H1 (cell line): ENCODE measurements around the gene XPNPEP3. TPM values are rescaled to one million over a fixed set of nuclear protein-coding genes. Genes with fewer than 3 reads are reported as not detected.

Experiments used
- CTCF ChIA-PET: fragments of 300-600 bp; sonication (Branson Sonifier 250); formaldehyde crosslinking; loops from one replicate; lab custom pipeline; 2021; ENCODE audit not compliant: partially characterized antibody; lab: Charles Lee
- POLR2A ChIA-PET: fragments of 300-600 bp; sonication (Branson Sonifier 250); formaldehyde crosslinking; loops from one replicate; lab custom pipeline; 2021; ENCODE audit warnings: inconsistent platforms; ENCODE audit not compliant: partially characterized antibody; lab: Charles Lee
- DNase-seq, 2 experiments: peaks; one replicate each; pipeline versions ENCODE4 v3.0.0 to v3.0.0-alpha.2; 2010 to 2022; ENCODE audit warnings: low spot score in 2 of 2, low read depth in 1 of 2, mixed read lengths in 1 of 2
- FAIRE-seq: peaks from 2 replicates; lab custom pipeline; 2011; peaks lifted over from hg19 to GRCh38; lab: Jason Lieb, UNC
- H2AFZ ChIP-seq: 2 replicates; pipeline ENCODE4 v1.8.1; 2012; ENCODE audit warnings: low read length, inconsistent platforms
- H2AK5ac ChIP-seq: 2 replicates; pipeline ENCODE4 v1.6.1; 2013; ENCODE audit warnings: low read depth, low read length
- H2BK120ac ChIP-seq: replicated peaks from 2 replicates; pipeline ENCODE3; 2013; ENCODE audit warnings: low read depth, low read length, inconsistent platforms
- H2BK12ac ChIP-seq: 2 replicates; pipeline ENCODE4 v1.6.1; 2013; ENCODE audit warnings: low read depth, low read length
- H2BK15ac ChIP-seq: 2 replicates; pipeline ENCODE4 v1.6.1; 2013; ENCODE audit warnings: low read length
- H2BK20ac ChIP-seq: 2 replicates; pipeline ENCODE4 v1.6.1; 2013; ENCODE audit warnings: low read length
- H2BK5ac ChIP-seq: 2 replicates; pipeline ENCODE4 v1.6.1; 2013; ENCODE audit warnings: low read depth, low read length
- H3K14ac ChIP-seq: 2 replicates; pipeline ENCODE4 v1.6.1; 2013; ENCODE audit warnings: inconsistent platforms; ENCODE audit not compliant: insufficient read length
- H3K18ac ChIP-seq: 2 replicates; pipeline ENCODE4 v1.6.1; 2013; ENCODE audit warnings: low read length; ENCODE audit errors: extremely low read depth
- H3K23ac ChIP-seq: 2 replicates; pipeline ENCODE4 v1.6.1; 2013; ENCODE audit warnings: inconsistent platforms; ENCODE audit not compliant: insufficient read length
- H3K23me2 ChIP-seq: 2 replicates; pipeline ENCODE4 v1.6.1; 2013; ENCODE audit warnings: low read depth, low read length
- H3K27ac ChIP-seq: 2 replicates; pipeline ENCODE4 v1.6.1; 2011; ENCODE audit warnings: low read depth, low read length, inconsistent platforms
- H3K27me3 ChIP-seq, 4 experiments: replicated peaks in 1 of 4; 1 replicate in 1 of 4; 2 replicates in 3 of 4; pipeline versions ENCODE4 v1.6.1 to v1.8.1; 2011 to 2013; ENCODE audit warnings: low read length in 3 of 4, mild to moderate bottlenecking in 3 of 4, inconsistent platforms in 2 of 4, mixed read lengths in 2 of 4, moderate library complexity in 1 of 4; ENCODE audit not compliant: control insufficient read depth in 3 of 4, insufficient read depth in 3 of 4; ENCODE audit errors: extremely low read depth in 1 of 4
- H3K36me3 ChIP-seq, 4 experiments: 2 replicates each; pipeline versions ENCODE4 v1.6.1 to v1.8.1; 2011 to 2013; ENCODE audit warnings: mild to moderate bottlenecking in 4 of 4, low read length in 3 of 4, moderate library complexity in 2 of 4, control low read depth in 1 of 4, inconsistent platforms in 1 of 4; ENCODE audit not compliant: insufficient read depth in 4 of 4, control insufficient read depth in 2 of 4
- H3K4ac ChIP-seq: replicated peaks from 2 replicates; pipeline ENCODE3; 2013; ENCODE audit warnings: low read length, low read depth, mixed read lengths, inconsistent platforms; ENCODE audit not compliant: insufficient read length
- H3K4me1 ChIP-seq, 4 experiments: replicated peaks in 1 of 4; 1 replicate in 1 of 4; 2 replicates in 3 of 4; pipeline versions ENCODE4 v1.6.1 to v1.8.1; 2011 to 2013; ENCODE audit warnings: low read length in 3 of 4, inconsistent platforms in 2 of 4, mixed read lengths in 1 of 4; ENCODE audit not compliant: insufficient read depth in 4 of 4, control insufficient read depth in 3 of 4
- H3K4me2 ChIP-seq, 2 experiments: 2 replicates each; pipeline versions ENCODE4 v1.6.1 to v1.8.1; 2011 to 2013; ENCODE audit warnings: low read depth in 2 of 2, low read length in 2 of 2, control low read depth in 1 of 2, inconsistent platforms in 1 of 2, mild to moderate bottlenecking in 1 of 2; ENCODE audit not compliant: insufficient read depth in 1 of 2
- H3K4me3 ChIP-seq, 4 experiments: fragments of 200-600, 300-600 bp in 1 of 4; sonication (generic), shearing (Covaris generic), sonication (Bioruptor Twin) in 1 of 4; 2 replicates each; pipeline versions ENCODE4 v1.5.1 to v1.8.1; 2011 to 2016; ENCODE audit warnings: low read length in 4 of 4, low read depth in 3 of 4, control low read depth in 2 of 4, inconsistent platforms in 2 of 4, mild to moderate bottlenecking in 2 of 4, mixed read lengths in 1 of 4, moderate library complexity in 1 of 4; ENCODE audit not compliant: insufficient read depth in 2 of 4; ENCODE audit errors: extremely low read depth in 1 of 4
- H3K56ac ChIP-seq: replicated peaks from 2 replicates; pipeline ENCODE3; 2013; ENCODE audit warnings: low read depth, mild to moderate bottlenecking, mixed read lengths, low read length, inconsistent platforms; ENCODE audit not compliant: insufficient read length
- H3K79me1 ChIP-seq: 2 replicates; pipeline ENCODE4 v1.6.1; 2013; ENCODE audit warnings: low read depth, low read length, control low read depth
- H3K79me2 ChIP-seq, 2 experiments: 2 replicates each; pipeline versions ENCODE4 v1.6.1 to v1.8.1; 2012 to 2013; ENCODE audit warnings: low read length in 2 of 2, mild to moderate bottlenecking in 2 of 2, inconsistent platforms in 1 of 2; ENCODE audit not compliant: insufficient read depth in 2 of 2, control insufficient read depth in 1 of 2
- H3K9ac ChIP-seq, 4 experiments: replicated peaks in 1 of 4; 1 replicate in 1 of 4; 2 replicates in 3 of 4; pipeline versions ENCODE4 v1.6.1 to v1.8.1; 2011 to 2013; ENCODE audit warnings: low read depth in 3 of 4, low read length in 3 of 4, control low read depth in 2 of 4, mild to moderate bottlenecking in 2 of 4, moderate library complexity in 2 of 4, inconsistent platforms in 1 of 4; ENCODE audit errors: extremely low read depth in 1 of 4
- H3K9me3 ChIP-seq, 2 experiments: 2 replicates each; pipeline versions ENCODE4 v1.6.1 to v1.8.1; 2012 to 2013; ENCODE audit warnings: mild to moderate bottlenecking in 2 of 2, moderate library complexity in 2 of 2, control low read depth in 1 of 2, inconsistent platforms in 1 of 2, low read depth in 1 of 2, low read length in 1 of 2, mixed read lengths in 1 of 2; ENCODE audit not compliant: insufficient read depth in 2 of 2
- H4K20me1 ChIP-seq, 2 experiments: replicated peaks in 1 of 2; 2 replicates each; pipeline versions ENCODE3 to v1.8.1; 2011 to 2013; ENCODE audit warnings: inconsistent platforms in 2 of 2, low read length in 2 of 2, mild to moderate bottlenecking in 1 of 2; ENCODE audit not compliant: insufficient read depth in 2 of 2, control insufficient read depth in 1 of 2
- H4K5ac ChIP-seq: 2 replicates; pipeline ENCODE4 v1.6.1; 2013; ENCODE audit warnings: low read length, low read depth, mixed read lengths, inconsistent platforms; ENCODE audit not compliant: insufficient read length
- H4K8ac ChIP-seq: 2 replicates; pipeline ENCODE4 v1.8.0; 2013; ENCODE audit warnings: mild to moderate bottlenecking, moderate library complexity, low read length, inconsistent platforms; ENCODE audit not compliant: insufficient read depth; ENCODE audit errors: extremely low read depth
- H4K91ac ChIP-seq: replicated peaks from 2 replicates; pipeline ENCODE3; 2013; ENCODE audit warnings: low read length, mixed read lengths, inconsistent platforms; ENCODE audit not compliant: insufficient read length
- ASH2L ChIP-seq: fragments of 200-600, 300-600 bp; sonication (generic); IDR thresholded peaks from one replicate; pipeline ENCODE4 v1.7.1; 2017; ENCODE audit warnings: low read length
- MAFK ChIP-seq: IDR thresholded peaks from 2 replicates; pipeline ENCODE4 v1.6.1; 2012; ENCODE audit warnings: low read depth, mild to moderate bottlenecking, improper control_type of control experiment, low read length
- SP1 ChIP-seq: IDR thresholded peaks from 2 replicates; pipeline ENCODE4 v1.6.1; 2011; ENCODE audit warnings: low read depth, low read length
- WGBS, 2 experiments: shearing (Covaris generic) in 1 of 2; methylation state at CpG; one replicate each; pipeline versions ENCODE4 v1.1.6 to v1.1.7; 2013 to 2015; ENCODE audit warnings: low lambda C conversion rate in 2 of 2, mixed read lengths in 2 of 2, inconsistent platforms in 1 of 2, low coverage in 1 of 2, missing lambda C conversion rate in 1 of 2; ENCODE audit not compliant: insufficient replicate concordance in 2 of 2, insufficient coverage in 1 of 2, insufficient read length in 1 of 2; ENCODE audit errors: extremely low coverage in 1 of 2, missing lambda C conversion rate in 1 of 2; 5-methylcytosine and 5-hydroxymethylcytosine counted together
- polyA plus RNA-seq, 7 experiments: library from polyadenylated mRNA; depleted of rRNA in 3 of 7; stranded (reverse) in 5 of 7; unstranded in 2 of 7; fragments of >200 nt in 5 of 7; fragments of 200-250 nt in 2 of 7; gene quantifications; 1 replicate in 5 of 7; 2 replicates in 1 of 7; 4 replicates in 1 of 7; pipeline versions ENCODE4 v1.2.1 to v1.2.3, GENCODE V29; 2011 to 2013; ENCODE audit warnings: missing spikeins in 2 of 7, mixed read lengths in 2 of 7
- total RNA-seq: library from RNA; stranded (reverse); fragmentation: NEBNext Ultra II Directional; extraction: Animal tissue kit (Norgen Biotek cat#: 25700); gene quantifications from 2 replicates; pipeline ENCODE4 v1.2.1, GENCODE V29; 2021
- TF ChIP-seq, protein P1 (sequence below): IDR thresholded peaks from 2 replicates; pipeline ENCODE4 v1.6.1; 2012; ENCODE audit warnings: low read length, inconsistent platforms

XPNPEP3 gene
- total and polyA plus RNA-seq, 2 of the 8 experiments (the other 6 are each of a cell fraction or from before 2014, with no cell fraction given), result 25.8 to 29.2 TPM

DNA sequence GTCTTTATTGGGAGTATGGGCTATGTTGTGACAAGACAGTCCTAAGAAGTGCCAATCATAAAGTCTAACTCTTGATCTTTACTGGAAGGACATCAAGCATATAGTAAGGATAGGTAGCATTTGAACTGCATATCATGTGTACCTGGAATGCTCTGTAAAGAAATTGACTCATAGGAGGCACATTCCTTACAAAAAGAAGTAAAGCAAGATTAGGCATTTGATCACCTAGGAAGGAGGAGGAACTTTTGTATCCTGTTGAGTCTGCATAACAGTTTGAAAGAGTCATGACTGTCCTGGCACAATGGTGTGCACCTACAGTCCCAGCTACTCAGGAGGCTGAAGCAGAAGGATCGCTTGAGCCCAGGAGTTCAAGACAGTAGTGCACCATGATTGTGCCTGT, 47.2 kb downstream of the XPNPEP3 start:
- no peak for TF ChIP-seq SP1
- no peak for TF ChIP-seq ASH2L
- TF ChIP-seq MAFK, result no peak
- TF ChIP-seq, protein P1, sequence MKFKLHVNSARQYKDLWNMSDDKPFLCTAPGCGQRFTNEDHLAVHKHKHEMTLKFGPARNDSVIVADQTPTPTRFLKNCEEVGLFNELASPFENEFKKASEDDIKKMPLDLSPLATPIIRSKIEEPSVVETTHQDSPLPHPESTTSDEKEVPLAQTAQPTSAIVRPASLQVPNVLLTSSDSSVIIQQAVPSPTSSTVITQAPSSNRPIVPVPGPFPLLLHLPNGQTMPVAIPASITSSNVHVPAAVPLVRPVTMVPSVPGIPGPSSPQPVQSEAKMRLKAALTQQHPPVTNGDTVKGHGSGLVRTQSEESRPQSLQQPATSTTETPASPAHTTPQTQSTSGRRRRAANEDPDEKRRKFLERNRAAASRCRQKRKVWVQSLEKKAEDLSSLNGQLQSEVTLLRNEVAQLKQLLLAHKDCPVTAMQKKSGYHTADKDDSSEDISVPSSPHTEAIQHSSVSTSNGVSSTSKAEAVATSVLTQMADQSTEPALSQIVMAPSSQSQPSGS, result no peak
- CTCF ChIA-PET, result no interaction called here
- DNase-seq, result no peak

More for the DNA sequence above, 47.2 kb downstream of the XPNPEP3 start:
- no peak overlapping the region for H2BK120ac ChIP-seq
- no peak overlapping the region for H2BK20ac ChIP-seq
- no peaks in the 10 kb centered on the region for H3K23me2 ChIP-seq
- no peak overlapping the region for H3K18ac ChIP-seq
- no peak overlapping the region for H2BK15ac ChIP-seq
- H3K4me1 ChIP-seq, result peaks cover 0 to 2% (median 0%) of the 10 kb centered on the region in 4 experiments; a peak in 1 of 7 replicates
- no peak overlapping the region for H2BK5ac ChIP-seq
- H3K4me3 ChIP-seq, result no peak overlapping the region
- H2AFZ ChIP-seq, result no peak overlapping the region
- no peak overlapping the region for H2AK5ac ChIP-seq
- H3K4ac ChIP-seq, result no peak overlapping the region
- no peaks in the 10 kb centered on the region for H3K79me2 ChIP-seq
- peaks cover 0 to 3% (median 0%) of the 10 kb centered on the region in 4 experiments; a peak in 1 of 8 replicates for H3K36me3 ChIP-seq
- H4K5ac ChIP-seq, result no peak overlapping the region
- H3K9ac ChIP-seq, result no peak overlapping the region
- H3K79me1 ChIP-seq, result no peaks in the 10 kb centered on the region; the same call in 1 of the 2 replicates
- no peaks in the 10 kb centered on the region for H3K9me3 ChIP-seq
- no peak overlapping the region for H2BK12ac ChIP-seq
- H4K91ac ChIP-seq, result no peak overlapping the region
- no peak for FAIRE-seq
- H3K56ac ChIP-seq, result no peak overlapping the region
- POLR2A ChIA-PET, result interaction anchor here (0.8 to 1.0 kb wide), 2 partner anchors 29 to 47 kb away, joined by 3 read pairs; partner anchors contain the start of genes ST13 and XPNPEP3
- no peak overlapping the region for H3K14ac ChIP-seq
- WGBS, 2 experiments, result 86% methylated on average over 1 of the region's 1 CpG; no CpG with 5 or more reads in 1 of the 2 experiments
- H3K4me2 ChIP-seq, result no peak overlapping the region
- H3K23ac ChIP-seq, result no peak overlapping the region
- no peak overlapping the region for H3K27ac ChIP-seq
- H4K20me1 ChIP-seq, result no peaks in the 10 kb centered on the region
- H4K8ac ChIP-seq, result no peak overlapping the region
- H3K27me3 ChIP-seq, result no peaks in the 10 kb centered on the region
